Epithelial cell of esophagus (primary cell): ENCODE results near the gene NFS1.

Experiments used
- DNase-seq: peaks from one replicate; pipeline ENCODE4 v3.0.0; 2010; ENCODE audit warnings: low read depth
- H3K4me3 ChIP-seq: 2 replicates; pipeline ENCODE4 v1.5.1; 2011; ENCODE audit warnings: mild to moderate bottlenecking, low read length, control low read depth
- TF ChIP-seq, protein P1 (sequence below): IDR thresholded peaks from 2 replicates; pipeline ENCODE4 v1.5.1; 2011; ENCODE audit warnings: low read depth, mild to moderate bottlenecking, low read length, control low read depth, inconsistent platforms; ENCODE audit not compliant: insufficient read depth; ENCODE audit errors: missing control alignments

NFS1 gene

GRCh38 chr20:35629427-35630145 is 69.6 kb downstream of the NFS1 start:
- DNase-seq, result no peak
- TF ChIP-seq, protein P1, sequence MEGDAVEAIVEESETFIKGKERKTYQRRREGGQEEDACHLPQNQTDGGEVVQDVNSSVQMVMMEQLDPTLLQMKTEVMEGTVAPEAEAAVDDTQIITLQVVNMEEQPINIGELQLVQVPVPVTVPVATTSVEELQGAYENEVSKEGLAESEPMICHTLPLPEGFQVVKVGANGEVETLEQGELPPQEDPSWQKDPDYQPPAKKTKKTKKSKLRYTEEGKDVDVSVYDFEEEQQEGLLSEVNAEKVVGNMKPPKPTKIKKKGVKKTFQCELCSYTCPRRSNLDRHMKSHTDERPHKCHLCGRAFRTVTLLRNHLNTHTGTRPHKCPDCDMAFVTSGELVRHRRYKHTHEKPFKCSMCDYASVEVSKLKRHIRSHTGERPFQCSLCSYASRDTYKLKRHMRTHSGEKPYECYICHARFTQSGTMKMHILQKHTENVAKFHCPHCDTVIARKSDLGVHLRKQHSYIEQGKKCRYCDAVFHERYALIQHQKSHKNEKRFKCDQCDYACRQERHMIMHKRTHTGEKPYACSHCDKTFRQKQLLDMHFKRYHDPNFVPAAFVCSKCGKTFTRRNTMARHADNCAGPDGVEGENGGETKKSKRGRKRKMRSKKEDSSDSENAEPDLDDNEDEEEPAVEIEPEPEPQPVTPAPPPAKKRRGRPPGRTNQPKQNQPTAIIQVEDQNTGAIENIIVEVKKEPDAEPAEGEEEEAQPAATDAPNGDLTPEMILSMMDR, result no peak

GRCh38 chr20:35627121-35627520 is 72.0 kb downstream of the NFS1 start:
- TF ChIP-seq, protein P1, result no peak
- no peak for DNase-seq

More at GRCh38 chr20:35629427-35630145, 69.6 kb downstream of the NFS1 start:
- no peak overlapping the region for H3K4me3 ChIP-seq

GRCh38 chr20:35626386-35627001 is 72.7 kb downstream of the NFS1 start:
- peak; percentile 76 for DNase-seq
- H3K4me3 ChIP-seq, result no peak overlapping the region
- TF ChIP-seq, protein P1, result no peak

More at GRCh38 chr20:35627121-35627520, 72.0 kb downstream of the NFS1 start:
- no peak overlapping the region for H3K4me3 ChIP-seq

DNA sequence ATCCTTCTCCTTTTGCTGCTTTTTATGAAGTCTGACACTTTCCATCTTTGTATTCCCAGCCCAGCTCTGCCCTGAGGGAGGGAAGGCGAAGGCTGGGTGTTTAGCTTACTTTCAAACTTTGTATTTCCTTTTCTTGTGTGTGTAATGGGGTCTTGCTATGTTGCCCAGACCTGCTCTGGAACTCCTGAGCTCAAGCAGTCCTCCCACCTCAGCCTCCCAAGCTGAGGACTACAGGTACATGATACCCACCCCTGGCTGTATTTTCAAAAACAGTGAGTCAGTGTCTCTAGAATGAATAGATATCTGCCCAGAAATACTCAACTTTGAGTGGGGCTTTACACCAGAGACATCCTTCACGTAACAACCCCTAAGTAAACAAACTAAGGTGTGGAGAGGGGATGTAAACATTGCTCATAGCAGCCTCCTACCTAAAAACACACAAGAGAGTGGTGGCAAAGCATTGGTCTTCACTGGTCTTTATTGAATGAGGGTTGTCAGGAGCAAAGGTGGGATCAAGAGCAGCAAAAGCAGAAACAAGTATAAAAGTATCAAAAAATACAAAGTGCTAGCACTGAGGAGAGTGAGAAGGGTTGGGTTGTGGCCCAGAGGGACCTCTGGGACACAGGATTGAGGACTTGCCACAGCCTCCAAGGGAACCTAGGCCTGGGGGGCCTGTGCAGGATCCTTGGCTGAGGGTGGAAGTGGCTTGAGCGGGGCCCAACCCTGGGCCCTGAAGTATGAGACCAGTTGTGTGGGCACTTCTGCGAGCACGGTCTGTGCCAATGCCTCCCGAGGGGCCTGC is 73.4 kb downstream of the NFS1 start:
- H3K4me3 ChIP-seq, result no peak overlapping the region
- no peak for DNase-seq
- TF ChIP-seq, protein P1, result no peak

GRCh38 chr20:35621560-35621946 is 77.6 kb downstream of the NFS1 start:
- DNase-seq, result no peak
- no peak overlapping the region for H3K4me3 ChIP-seq
- TF ChIP-seq, protein P1, result no peak

DNA sequence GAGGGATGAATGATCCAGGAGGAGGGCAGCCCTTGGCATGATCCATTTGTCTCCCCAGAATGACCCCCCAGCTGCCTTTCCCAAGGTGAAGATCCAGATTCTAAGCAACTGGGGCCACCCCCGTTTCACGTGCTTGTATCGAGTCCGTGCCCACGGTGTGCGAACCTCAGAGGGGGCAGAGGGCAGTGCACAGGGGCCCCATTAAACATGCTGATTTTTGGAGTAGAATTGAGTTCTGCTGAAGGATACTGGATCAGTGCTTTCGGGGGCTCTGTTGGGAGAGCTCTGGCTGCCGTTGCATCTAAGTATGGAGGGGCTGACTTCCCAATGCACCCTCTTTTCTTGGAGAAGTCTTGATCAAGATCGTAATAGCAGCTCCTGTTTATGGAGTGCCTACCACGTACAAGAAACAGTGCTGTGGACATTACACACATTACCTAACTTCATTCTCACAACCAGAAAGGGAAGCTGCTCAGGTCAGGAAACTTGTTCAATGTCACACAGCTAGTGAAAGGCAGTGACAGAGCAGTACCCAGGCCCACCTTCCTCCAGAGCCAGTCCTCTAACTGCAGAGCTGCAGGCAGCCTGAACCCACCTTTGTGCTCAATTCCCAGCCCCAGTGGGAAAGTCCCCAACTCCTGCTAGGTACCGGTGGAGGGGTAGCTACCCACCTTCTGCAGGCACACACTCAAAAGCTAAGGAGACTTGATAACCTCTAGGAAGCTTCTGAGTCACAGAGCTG is 78.2 kb downstream of the NFS1 start:
- DNase-seq, result no peak
- TF ChIP-seq, protein P1, result no peak
- H3K4me3 ChIP-seq, result no peak overlapping the region
